ENCODE measurements around the gene GRK5. TPM values are rescaled to one million over a fixed set of nuclear protein-coding genes. Genes with fewer than 3 reads are reported as not detected.

Gene GRK5
- total RNA-seq, 4 donors from 2014 or later = 6.0 to 111 (median 9.5) TPM

DNA sequence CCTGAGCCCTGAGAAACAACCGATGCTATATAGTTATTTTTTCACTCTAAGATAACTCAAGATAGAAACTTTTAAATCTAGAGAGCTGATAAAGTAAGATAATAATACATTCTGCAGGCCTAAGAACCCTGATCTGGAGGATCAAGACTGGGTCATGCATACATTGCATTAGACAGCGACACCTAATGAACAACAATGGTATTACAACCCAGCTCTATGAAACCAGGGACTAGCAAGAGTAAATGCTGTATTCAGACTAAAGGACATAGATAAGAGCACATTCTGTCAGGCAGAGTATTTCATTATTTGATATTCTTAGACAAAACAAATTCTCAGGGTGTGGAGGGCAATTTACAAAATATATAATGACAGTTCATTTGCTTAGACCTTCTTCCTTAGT is 148.6 kb downstream of the GRK5 start:
- no peaks in the 10 kb centered on the region for H3K36me3 ChIP-seq
- H3K9me3 ChIP-seq = peaks cover 7 to 8% of the 10 kb centered on the region in 2 donors
- H3K27ac ChIP-seq = no peak overlapping the region
- H3K4me3 ChIP-seq = no peak overlapping the region
- TF ChIP-seq CTCF (IDR thresholded peaks at IDR 0.05) (peak in 1 of 5 experiments; percentile 22), POLR2AphosphoS5 (IDR thresholded peaks at IDR 0.05) (no peak), EP300 (IDR thresholded peaks at IDR 0.05; ENCODE audit: low read depth) (no peak), POLR2A (IDR thresholded peaks at IDR 0.05) (no peak)
- no peak for DNase-seq
- 64 to 94% methylated on average over 2 of the region's 2 CpGs for WGBS, 2 donors (ENCODE audit: low coverage in 1 of 2)
- intact Hi-C loops (cut with DNase I; ENCODE audit: low total_unique reads) (no loop called here), in situ Hi-C loops (cut with MboI; ENCODE audit: low pct_ligation_motif_present in 1 of 4, low pct_unique_long_range_greater_than_20kb in 1 of 4, low sequenced_read_pairs in 3 of 4) (no loop called here)
- peaks cover 0 to 3% (median under 1%) of the 10 kb centered on the region in 4 donors for H3K4me1 ChIP-seq
- H3K27me3 ChIP-seq = no peaks in the 10 kb centered on the region

GRCh38 chr10:119357412-119358151 is 150.2 kb downstream of the GRK5 start:
- WGBS, 2 donors (ENCODE audit: low coverage in 1 of 2) = 88 to 100% methylated on average over 1 to 14 of the region's 14 CpGs
- DNase-seq = no peak
- in situ Hi-C loops (cut with MboI; ENCODE audit: low pct_ligation_motif_present in 1 of 4, low pct_unique_long_range_greater_than_20kb in 1 of 4, low sequenced_read_pairs in 3 of 4) = no loop called here

GRCh38 chr10:119358152-119358512 is 150.8 kb downstream of the GRK5 start:
- DNase-seq = no peak
- Histone ChIP-seq H3K27me3 (no peaks in the 10 kb centered on the region), H3K27ac (no peak overlapping the region), H3K4me1 (peaks cover 0 to 3% (median 0%) of the 10 kb centered on the region in 4 donors), H3K36me3 (no peaks in the 10 kb centered on the region), H3K9me3 (peaks cover 7 to 8% of the 10 kb centered on the region in 2 donors), H3K4me3 (no peak overlapping the region)
- intact Hi-C loops (cut with DNase I; ENCODE audit: low total_unique reads) = no loop called here
- WGBS, 2 donors (ENCODE audit: low coverage in 1 of 2) = 94% methylated on average over 6 of the region's 6 CpGs; no CpG with 5 or more reads in 1 of the 2 donors
- in situ Hi-C loops (cut with MboI; ENCODE audit: low pct_ligation_motif_present in 1 of 4, low pct_unique_long_range_greater_than_20kb in 1 of 4, low sequenced_read_pairs in 3 of 4) = no loop called here
- TF ChIP-seq POLR2AphosphoS5 (IDR thresholded peaks at IDR 0.05) (no peak), POLR2A (IDR thresholded peaks at IDR 0.05) (no peak), CTCF (IDR thresholded peaks at IDR 0.05) (no peak), EP300 (IDR thresholded peaks at IDR 0.05; ENCODE audit: low read depth) (no peak)

More at GRCh38 chr10:119357412-119358151, 150.2 kb downstream of the GRK5 start:
- H3K4me3 ChIP-seq = no peak overlapping the region
- H3K4me1 ChIP-seq = peaks cover 0 to 3% (median 0%) of the 10 kb centered on the region in 4 donors
- peaks cover 7 to 8% of the 10 kb centered on the region in 2 donors for H3K9me3 ChIP-seq
- H3K36me3 ChIP-seq = no peaks in the 10 kb centered on the region
- no peak overlapping the region for H3K27ac ChIP-seq
- TF ChIP-seq POLR2AphosphoS5 (IDR thresholded peaks at IDR 0.05) (no peak), EP300 (IDR thresholded peaks at IDR 0.05; ENCODE audit: low read depth) (no peak), CTCF (IDR thresholded peaks at IDR 0.05) (no peak), POLR2A (IDR thresholded peaks at IDR 0.05) (no peak)
- intact Hi-C loops (cut with DNase I; ENCODE audit: low total_unique reads) = no loop called here
- no peaks in the 10 kb centered on the region for H3K27me3 ChIP-seq

- Histone ChIP-seq H3K4me1 (peaks cover 0 to 3% (median 0%) of the 10 kb centered on the region in 4 donors), H3K9me3 (peaks cover 7 to 8% of the 10 kb centered on the region in 2 donors), H3K36me3 (no peaks in the 10 kb centered on the region), H3K27ac (no peak overlapping the region), H3K27me3 (no peaks in the 10 kb centered on the region), H3K4me3 (no peak overlapping the region)
- in situ Hi-C loops (cut with MboI; ENCODE audit: low pct_ligation_motif_present in 1 of 4, low pct_unique_long_range_greater_than_20kb in 1 of 4, low sequenced_read_pairs in 3 of 4) = no loop called here
- TF ChIP-seq CTCF (IDR thresholded peaks at IDR 0.05) (no peak), POLR2A (IDR thresholded peaks at IDR 0.05) (no peak), POLR2AphosphoS5 (IDR thresholded peaks at IDR 0.05) (no peak), EP300 (IDR thresholded peaks at IDR 0.05; ENCODE audit: low read depth) (no peak)
- no peak for DNase-seq
- WGBS, 2 donors (ENCODE audit: low coverage in 1 of 2) = 100% methylated on average over 2 of the region's 2 CpGs; no CpG with 5 or more reads in 1 of the 2 donors
- intact Hi-C loops (cut with DNase I; ENCODE audit: low total_unique reads) = no loop called here
These were observed 151.2 kb downstream of the GRK5 start for GRCh38 chr10:119358567-119358966.
